CD14-positive monocyte (primary cell): ENCODE data around the gene GABRB2. TPM values are rescaled to one million over a fixed set of nuclear protein-coding genes. Genes with fewer than 3 reads are reported as not detected.

Experiments used
- DNase-seq, 3 donors: peaks; one replicate each; pipeline ENCODE4 v3.0.0-alpha.2; 2011 to 2022
- H2AFZ ChIP-seq: 2 replicates; pipeline ENCODE4 v1.6.0; 2012; ENCODE audit warnings: mild to moderate bottlenecking, low read depth, low read length, inconsistent platforms; ENCODE audit not compliant: insufficient read depth, poor library complexity, severe bottlenecking
- H3K27ac ChIP-seq, 2 donors: 1 replicate in 1 of 2; 2 replicates in 1 of 2; pipeline ENCODE4 v1.5.1; 2012 to 2013; ENCODE audit warnings: low read length in 2 of 2, control low read depth in 1 of 2, inconsistent platforms in 1 of 2, low read depth in 1 of 2, mild to moderate bottlenecking in 1 of 2
- H3K27me3 ChIP-seq, 2 donors: one replicate each; pipeline versions ENCODE4 v1.6.0 to v1.6.1; 2011 to 2013; ENCODE audit warnings: low read length in 2 of 2; ENCODE audit not compliant: control insufficient read depth in 2 of 2, insufficient read depth in 2 of 2
- H3K36me3 ChIP-seq, 2 donors: replicated peaks in 1 of 2; 1 replicate in 1 of 2; 2 replicates in 1 of 2; pipeline versions ENCODE4 v1.5.1 to v1.6.1; 2012 to 2013; ENCODE audit warnings: low read length in 2 of 2, control low read depth in 1 of 2, inconsistent platforms in 1 of 2, mild to moderate bottlenecking in 1 of 2; ENCODE audit not compliant: insufficient read depth in 2 of 2, control insufficient read depth in 1 of 2
- H3K4me1 ChIP-seq, 2 donors: 1 replicate in 1 of 2; 2 replicates in 1 of 2; pipeline versions ENCODE4 v1.5.1 to v1.6.1; 2012 to 2013; ENCODE audit warnings: low read length in 2 of 2, control low read depth in 1 of 2, inconsistent platforms in 1 of 2, mild to moderate bottlenecking in 1 of 2, moderate library complexity in 1 of 2; ENCODE audit not compliant: insufficient read depth in 2 of 2, control insufficient read depth in 1 of 2
- H3K4me2 ChIP-seq: replicated peaks from 2 replicates; pipeline ENCODE3; 2012; ENCODE audit warnings: low read length, moderate library complexity, mild to moderate bottlenecking; ENCODE audit not compliant: poor library complexity, severe bottlenecking; ENCODE audit errors: extremely low read depth
- H3K4me3 ChIP-seq, 3 experiments: fragments of 200-600 bp in 1 of 3; sonication (generic) in 1 of 3; replicated peaks in 1 of 3; 1 replicate in 2 of 3; 2 replicates in 1 of 3; pipeline ENCODE4 v1.5.1; 2011 to 2013; ENCODE audit warnings: low read length in 3 of 3, mild to moderate bottlenecking in 3 of 3, control low read depth in 2 of 3, low read depth in 2 of 3, inconsistent platforms in 1 of 3, moderate library complexity in 1 of 3
- H3K79me2 ChIP-seq: 2 replicates; pipeline ENCODE4 v1.6.0; 2012; ENCODE audit warnings: mild to moderate bottlenecking, control low read depth, inconsistent platforms, low read length, moderate library complexity; ENCODE audit not compliant: insufficient read depth
- H3K9ac ChIP-seq: 2 replicates; pipeline ENCODE4 v1.6.0; 2017; ENCODE audit warnings: low read length, mild to moderate bottlenecking; ENCODE audit not compliant: insufficient read depth, poor library complexity, severe bottlenecking
- H3K9me3 ChIP-seq, 2 donors: replicated peaks in 1 of 2; 1 replicate in 1 of 2; 2 replicates in 1 of 2; pipeline versions ENCODE4 v1.5.1 to v1.6.1; 2012 to 2013; ENCODE audit warnings: low read length in 2 of 2, control low read depth in 1 of 2; ENCODE audit not compliant: control insufficient read depth in 1 of 2, insufficient read depth in 1 of 2
- H4K20me1 ChIP-seq: 2 replicates; pipeline ENCODE4 v1.6.0; 2012; ENCODE audit warnings: mild to moderate bottlenecking, low read length, control low read depth, moderate library complexity; ENCODE audit not compliant: insufficient read depth
- H3K27ac Mint-ChIP-seq, 7 donors: one replicate each; pipeline ENCODE4 v1.8.0; 2020; ENCODE audit warnings: mild to moderate bottlenecking in 7 of 7, mixed read lengths in 7 of 7, moderate library complexity in 6 of 7, inconsistent platforms in 2 of 7
- H3K27me3 Mint-ChIP-seq, 3 donors: one replicate each; pipeline ENCODE4 v1.8.0; 2021 to 2022; ENCODE audit warnings: low read depth in 3 of 3, mild to moderate bottlenecking in 3 of 3, mixed read lengths in 3 of 3, moderate library complexity in 3 of 3, inconsistent platforms in 1 of 3
- H3K36me3 Mint-ChIP-seq, 2 donors: one replicate each; pipeline ENCODE4 v1.8.0; 2020; ENCODE audit warnings: mixed read lengths in 2 of 2, inconsistent platforms in 1 of 2, mild to moderate bottlenecking in 1 of 2
- H3K4me1 Mint-ChIP-seq: one replicate; pipeline ENCODE4 v1.8.0; 2020; ENCODE audit warnings: mild to moderate bottlenecking, mixed read lengths
- H3K4me3 Mint-ChIP-seq, 2 donors: one replicate each; pipeline ENCODE4 v1.8.0; 2020; ENCODE audit warnings: mild to moderate bottlenecking in 2 of 2, mixed read lengths in 2 of 2, moderate library complexity in 1 of 2
- H3K9me3 Mint-ChIP-seq, 7 donors: one replicate each; pipeline ENCODE4 v1.8.0; 2020 to 2022; ENCODE audit warnings: mixed read lengths in 7 of 7, mild to moderate bottlenecking in 6 of 7, moderate library complexity in 6 of 7, inconsistent platforms in 2 of 7
- CTCF ChIP-seq: fragments of 200-600 bp; IDR thresholded peaks from one replicate; pipeline ENCODE4 v1.8.0; 2022; ENCODE audit warnings: antibody characterized with exemption, mild to moderate bottlenecking
- WGBS: methylation state at CpG from one replicate; pipeline ENCODE4 v1.1.5; 2013; ENCODE audit warnings: missing lambda C conversion rate; ENCODE audit not compliant: insufficient coverage; 5-methylcytosine and 5-hydroxymethylcytosine counted together
- intact Hi-C, 2 donors: fragments of 100-400 bp; cut with micrococcal nuclease; formaldehyde crosslinking; loops; one replicate each; pipeline versions ENCODE4 v1.15.0 to v1.15.1; 2023
- polyA plus RNA-seq, 3 donors: library from polyadenylated mRNA; depleted of rRNA in 1 of 3; unstranded in 2 of 3; stranded (reverse) in 1 of 3; fragments of 300-500 nt in 2 of 3; fragments of >200 nt in 1 of 3; fragmentation: Illumina TruSeq in 2 of 3; gene quantifications; 1 replicate in 2 of 3; 2 replicates in 1 of 3; pipeline ENCODE4 v1.2.3, GENCODE V29; 2012 to 2021

Gene GABRB2
- polyA plus RNA-seq, 3 donors: not detected

- Histone ChIP-seq H3K4me1 (no peaks in the 10 kb centered on the region), H3K4me3 (no peak overlapping the region), H4K20me1 (no peaks in the 10 kb centered on the region), H2AFZ (no peak overlapping the region), H3K27me3 (no peaks in the 10 kb centered on the region), H3K9ac (no peak overlapping the region), H3K36me3 (no peaks in the 10 kb centered on the region), H3K4me2 (no peak overlapping the region), H3K27ac (no peak overlapping the region), H3K9me3 (no peaks in the 10 kb centered on the region), H3K79me2 (no peaks in the 10 kb centered on the region)
- WGBS: 95% methylated on average over 3 of the region's 3 CpGs
- intact Hi-C loops: no loop called here
- DNase-seq: no peak
- no peaks in the 10 kb centered on the region for H3K27me3 Mint-ChIP-seq
- peaks cover 0 to 8% (median 3%) of the 10 kb centered on the region in 7 donors for H3K9me3 Mint-ChIP-seq
- TF ChIP-seq CTCF: no peak
- no peak overlapping the region for H3K4me3 Mint-ChIP-seq
- H3K4me1 Mint-ChIP-seq: no peaks in the 10 kb centered on the region
- no peaks in the 10 kb centered on the region for H3K36me3 Mint-ChIP-seq
- H3K27ac Mint-ChIP-seq: no peak overlapping the region
Observed at GRCh38 chr5:161314033-161314432, 232.5 kb downstream of the GABRB2 start.

GRCh38 chr5:161312882-161313281 lies 233.6 kb downstream of the GABRB2 start:
- Histone ChIP-seq H3K4me2 (no peak overlapping the region), H3K36me3 (no peaks in the 10 kb centered on the region), H2AFZ (no peak overlapping the region), H3K27ac (no peak overlapping the region), H3K9ac (no peak overlapping the region), H3K9me3 (no peaks in the 10 kb centered on the region), H3K27me3 (no peaks in the 10 kb centered on the region), H4K20me1 (no peaks in the 10 kb centered on the region), H3K79me2 (no peaks in the 10 kb centered on the region), H3K4me1 (no peaks in the 10 kb centered on the region), H3K4me3 (no peak overlapping the region)
- Mint-ChIP-seq H3K9me3 (peaks cover 0 to 8% (median 3%) of the 10 kb centered on the region in 7 donors), H3K27me3 (no peaks in the 10 kb centered on the region), H3K27ac (no peak overlapping the region), H3K4me1 (no peaks in the 10 kb centered on the region), H3K4me3 (no peak overlapping the region), H3K36me3 (no peaks in the 10 kb centered on the region)
- no peak for TF ChIP-seq CTCF
- intact Hi-C loops: no loop called here
- no peak for DNase-seq
- 50% methylated on average over 2 of the region's 5 CpGs for WGBS
